Liver (tissue), 3 donors: ENCODE measurements around the gene ABLIM3.

ENCODE experiments used
- CTCF ChIP-seq: fragments of 150-350 bp; IDR thresholded peaks from 2 replicates; pipeline ENCODE4 v1.5.1; 2017; ENCODE audit warnings: improper control_type of control experiment, low read depth, low read length; ENCODE audit not compliant: missing input control
- GABPA ChIP-seq, 2 donors: IDR thresholded peaks in 1 of 2; conservative IDR thresholded peaks in 1 of 2; 2 replicates each; pipeline ENCODE4 v1.6.1; 2016; ENCODE audit warnings: antibody characterized with exemption in 2 of 2, mild to moderate bottlenecking in 1 of 2, moderate library complexity in 1 of 2
- YY1 ChIP-seq: IDR thresholded peaks from 2 replicates; pipeline ENCODE4 v1.6.1; 2016; ENCODE audit warnings: antibody characterized with exemption, mild to moderate bottlenecking
- ZBTB33 ChIP-seq: IDR thresholded peaks from 2 replicates; pipeline ENCODE4 v1.6.1; 2016; ENCODE audit warnings: antibody characterized with exemption
- donor health status: healthy.
- donor health status: healthy.

- TF ChIP-seq CTCF (no peak), ZBTB33 (no peak), GABPA (IDR thresholded peaks at IDR 0.05 in 1 of 2, conservative IDR thresholded peaks at IDR 0.05 in 1 of 2) (no peak), YY1 (no peak)
These were observed 36.1 kb downstream of the ABLIM3 start for GRCh38 chr5:149177339-149177843.
